ENCODE measurements around the gene DEPDC5. TPM values are rescaled to one million over a fixed set of nuclear protein-coding genes. Genes with fewer than 3 reads are reported as not detected.
"Not testable (repeated sequence)": the region's sequence is repeated elsewhere in the genome, so short reads cannot be mapped to it uniquely, and the experiment has no call there.

The DEPDC5 gene
- polyA plus RNA-seq, 10 donors, result 7.0 to 12.1 (median 10.3) TPM

- DNase-seq, result no peak
Measured at GRCh38 chr22:31814942-31815341, 61.1 kb downstream of the DEPDC5 start.

- DNase-seq, result not testable (repeated sequence)
Measured at GRCh38 chr22:31815383-31815814, 61.6 kb downstream of the DEPDC5 start.

- no peak for DNase-seq
Measured at GRCh38 chr22:31816750-31817149, 62.9 kb downstream of the DEPDC5 start.

GRCh38 chr22:31818481-31819392, 64.9 kb downstream of the DEPDC5 start:
- peak in 1 of 3 donors; percentile 3 for DNase-seq

GRCh38 chr22:31820655-31821054, 66.8 kb downstream of the DEPDC5 start:
- no peak for DNase-seq

- DNase-seq, result no peak
Measured at GRCh38 chr22:31821572-31821971, 67.8 kb downstream of the DEPDC5 start.

- DNase-seq, result no peak
Measured at GRCh38 chr22:31822523-31822922, 68.7 kb downstream of the DEPDC5 start.

GRCh38 chr22:31825513-31825912, 71.7 kb downstream of the DEPDC5 start:
- no peak for DNase-seq

- DNase-seq, result no peak
Measured at GRCh38 chr22:31826443-31826842, 72.6 kb downstream of the DEPDC5 start.

- peak in 1 of 3 donors; percentile 32 for DNase-seq
Measured at GRCh38 chr22:31828739-31829138, 74.9 kb downstream of the DEPDC5 start.

- peak in 1 of 3 donors; percentile 86 for DNase-seq
Measured at GRCh38 chr22:31829505-31829904, 75.7 kb downstream of the DEPDC5 start.

- no peak for DNase-seq
Measured at GRCh38 chr22:31830721-31831070, 76.9 kb downstream of the DEPDC5 start.

- DNase-seq, result no peak
Measured at GRCh38 chr22:31833930-31834329, 80.1 kb downstream of the DEPDC5 start.

- no peak for DNase-seq
Measured at GRCh38 chr22:31836010-31836409, 82.2 kb downstream of the DEPDC5 start.

- no peak for DNase-seq
Measured at GRCh38 chr22:31838917-31839316, 85.1 kb downstream of the DEPDC5 start.

GRCh38 chr22:31839986-31840385, 86.2 kb downstream of the DEPDC5 start:
- no peak for DNase-seq

- DNase-seq, result no peak
Measured at GRCh38 chr22:31840585-31840984, 86.8 kb downstream of the DEPDC5 start.

- DNase-seq, result no peak
Measured at GRCh38 chr22:31841078-31841827, 87.4 kb downstream of the DEPDC5 start.

- DNase-seq, result no peak
Measured at GRCh38 chr22:31843526-31843925, 89.7 kb downstream of the DEPDC5 start.

GRCh38 chr22:31844941-31845340, 91.1 kb downstream of the DEPDC5 start:
- DNase-seq, result no peak

GRCh38 chr22:31846161-31847115, 92.6 kb downstream of the DEPDC5 start:
- no peak for DNase-seq

- no peak for DNase-seq
Measured at GRCh38 chr22:31848411-31848810, 94.6 kb downstream of the DEPDC5 start.
